ENCODE results near the gene ERMARD.

ERMARD gene

DNA sequence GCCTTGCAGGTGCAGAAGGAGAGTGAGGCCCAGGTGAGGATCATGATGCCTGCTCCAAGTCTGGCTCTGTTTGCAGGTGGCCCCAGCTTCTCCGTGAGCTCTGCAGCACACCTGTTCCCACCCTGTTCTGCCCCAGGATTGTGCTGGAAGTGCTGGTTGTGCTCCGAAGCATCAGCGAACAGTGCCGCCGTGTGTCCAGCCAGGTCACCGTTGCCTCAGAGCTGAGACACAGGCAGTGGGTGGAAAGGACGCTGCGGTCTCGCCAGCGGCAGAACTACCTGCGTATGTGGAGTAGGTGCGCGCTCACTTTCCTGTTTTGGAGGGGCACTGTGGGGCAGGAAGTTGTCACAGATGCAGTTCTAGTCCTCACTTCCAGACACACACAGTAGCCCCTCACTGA, 25.0 kb downstream of the ERMARD start:
- DNase-seq (ENCODE audit: insufficient read length, low spot score) (no peak), FAIRE-seq (no peak)
- TF ChIP-seq CTCF (IDR thresholded peaks at IDR 0.05; ENCODE audit: insufficient read depth, missing control alignments), result no peak

GRCh38 chr6:169777896-169778295, 26.5 kb downstream of the ERMARD start:
- DNase-seq (ENCODE audit: insufficient read length, low spot score), result no peak
- no peak for FAIRE-seq

DNA sequence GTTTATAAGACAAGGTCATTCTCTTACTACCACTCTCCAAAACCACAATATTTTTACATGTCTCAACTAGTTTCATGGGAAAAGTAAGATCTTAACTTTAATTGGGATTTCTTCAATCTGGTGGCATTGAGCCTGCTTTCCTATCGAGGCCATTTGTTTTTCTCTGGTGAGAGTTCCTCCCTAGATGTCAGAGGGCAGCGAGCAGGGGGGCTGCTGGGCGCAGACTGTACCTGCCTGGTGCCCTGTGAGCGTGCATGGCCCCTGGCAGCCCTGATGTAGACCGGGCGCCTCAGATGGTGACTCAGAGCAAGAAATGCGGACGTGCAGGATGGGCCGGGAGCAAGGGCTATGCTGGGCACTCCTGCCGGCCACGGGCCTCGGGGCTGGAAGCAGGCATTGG, 27.2 kb downstream of the ERMARD start:
- no peak for DNase-seq (ENCODE audit: insufficient read length, low spot score)
- FAIRE-seq, result no peak
- TF ChIP-seq CTCF (IDR thresholded peaks at IDR 0.05; ENCODE audit: insufficient read depth, missing control alignments), result no peak

More at GRCh38 chr6:169777896-169778295, 26.5 kb downstream of the ERMARD start:
- no peak for TF ChIP-seq CTCF (IDR thresholded peaks at IDR 0.05; ENCODE audit: insufficient read depth, missing control alignments)

- no peak for TF ChIP-seq CTCF (IDR thresholded peaks at IDR 0.05; ENCODE audit: insufficient read depth, missing control alignments)
- DNase-seq (ENCODE audit: insufficient read length, low spot score), result no peak
- FAIRE-seq, result no peak
Observed at GRCh38 chr6:169779092-169779815, 27.8 kb downstream of the ERMARD start.

DNA sequence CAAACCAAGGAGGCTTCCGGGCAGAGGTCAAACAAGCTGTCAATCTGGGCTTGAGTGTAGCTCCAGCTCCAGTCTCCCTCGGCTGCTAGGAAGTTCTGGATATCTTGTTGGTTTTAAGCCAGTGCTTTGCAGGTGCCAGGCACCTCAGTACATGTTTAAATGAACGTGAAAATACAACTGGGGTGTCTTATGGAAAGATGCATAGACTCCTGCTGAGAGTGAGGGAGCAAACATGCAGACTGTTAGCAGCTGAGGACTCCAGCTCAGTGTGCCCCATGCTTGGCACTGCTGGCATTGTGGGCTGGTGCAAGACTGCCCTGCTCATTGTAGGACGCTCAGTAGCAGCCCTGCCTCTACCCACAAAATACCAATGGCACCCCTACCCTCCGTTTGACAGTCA, 28.5 kb downstream of the ERMARD start:
- FAIRE-seq (no peak), DNase-seq (ENCODE audit: insufficient read length, low spot score) (no peak)
- no peak for TF ChIP-seq CTCF (IDR thresholded peaks at IDR 0.05; ENCODE audit: insufficient read depth, missing control alignments)

- FAIRE-seq (no peak), DNase-seq (ENCODE audit: insufficient read length, low spot score) (no peak)
- no peak for TF ChIP-seq CTCF (IDR thresholded peaks at IDR 0.05; ENCODE audit: insufficient read depth, missing control alignments)
Observed at GRCh38 chr6:169780571-169781091, 29.2 kb downstream of the ERMARD start.

DNA sequence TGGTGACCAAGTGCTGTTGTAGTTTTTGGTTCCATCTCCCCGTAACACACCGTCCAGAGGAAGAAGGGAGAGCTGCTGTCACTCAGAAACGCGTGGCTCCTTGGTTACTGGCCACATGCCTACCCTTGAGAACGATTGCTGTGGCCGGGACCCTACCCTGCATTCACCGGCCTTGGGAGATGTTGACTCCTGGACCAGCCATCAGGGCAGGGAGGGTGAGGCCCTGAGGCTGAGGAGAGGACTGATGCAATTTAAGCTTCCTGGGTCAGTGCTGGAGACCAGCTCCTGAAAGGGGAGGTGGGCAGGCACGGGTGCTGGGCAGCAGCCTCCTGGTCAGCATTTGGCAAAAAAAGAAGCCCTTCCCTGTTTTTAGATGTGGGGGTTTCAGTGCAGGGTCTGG, 31.5 kb downstream of the ERMARD start:
- DNase-seq (ENCODE audit: insufficient read length, low spot score) (no peak), FAIRE-seq (no peak)
- TF ChIP-seq CTCF (IDR thresholded peaks at IDR 0.05; ENCODE audit: insufficient read depth, missing control alignments), result no peak

Data from D721Med (cell line).